Measurements from ENCODE around the gene SARDH.

SARDH gene

DNA sequence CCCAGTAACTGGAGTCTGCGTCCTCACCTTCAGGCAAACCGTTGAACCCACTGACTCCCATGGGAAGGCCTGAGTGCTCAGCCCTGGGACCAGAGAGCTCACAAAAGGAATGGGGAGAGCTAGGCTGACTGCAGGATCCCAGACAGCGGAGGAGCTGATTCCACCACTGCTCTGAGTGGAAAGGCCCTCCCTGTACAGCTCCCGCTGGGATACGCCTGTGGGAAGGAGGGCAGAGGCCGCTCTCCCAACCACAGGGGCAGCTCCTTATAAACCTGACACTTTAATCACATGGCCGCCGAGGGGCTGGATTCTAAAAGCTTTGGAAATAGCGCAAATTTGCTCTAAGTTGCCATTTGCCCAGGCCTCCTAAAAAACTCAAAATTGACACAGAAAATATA is 64.9 kb downstream of the SARDH start:
- no peaks in the 10 kb centered on the region for H3K9me3 ChIP-seq (ENCODE audit: control insufficient read depth in 1 of 2, low read length in 2 of 2)
- no peaks in the 10 kb centered on the region for H3K27me3 ChIP-seq (ENCODE audit: control insufficient read depth in 1 of 2, insufficient read depth in 2 of 2, low read length in 2 of 2)
- no peaks in the 10 kb centered on the region for H3K36me3 ChIP-seq (ENCODE audit: control insufficient read depth in 1 of 2, insufficient read depth in 2 of 2, low read length in 2 of 2)
- peaks cover 4 to 6% of the 10 kb centered on the region in 2 donors for H3K4me1 ChIP-seq (ENCODE audit: control insufficient read depth in 1 of 2, insufficient read depth in 2 of 2, low read length in 2 of 2)
- H3K9ac ChIP-seq (ENCODE audit: low read depth in 1 of 2, low read length in 2 of 2), result no peak overlapping the region
- no peak overlapping the region for H3K4me3 ChIP-seq (ENCODE audit: low read depth in 1 of 2, low read length in 2 of 2)
- H3K27ac ChIP-seq (ENCODE audit: low read depth, low read length), result no peak overlapping the region

DNA sequence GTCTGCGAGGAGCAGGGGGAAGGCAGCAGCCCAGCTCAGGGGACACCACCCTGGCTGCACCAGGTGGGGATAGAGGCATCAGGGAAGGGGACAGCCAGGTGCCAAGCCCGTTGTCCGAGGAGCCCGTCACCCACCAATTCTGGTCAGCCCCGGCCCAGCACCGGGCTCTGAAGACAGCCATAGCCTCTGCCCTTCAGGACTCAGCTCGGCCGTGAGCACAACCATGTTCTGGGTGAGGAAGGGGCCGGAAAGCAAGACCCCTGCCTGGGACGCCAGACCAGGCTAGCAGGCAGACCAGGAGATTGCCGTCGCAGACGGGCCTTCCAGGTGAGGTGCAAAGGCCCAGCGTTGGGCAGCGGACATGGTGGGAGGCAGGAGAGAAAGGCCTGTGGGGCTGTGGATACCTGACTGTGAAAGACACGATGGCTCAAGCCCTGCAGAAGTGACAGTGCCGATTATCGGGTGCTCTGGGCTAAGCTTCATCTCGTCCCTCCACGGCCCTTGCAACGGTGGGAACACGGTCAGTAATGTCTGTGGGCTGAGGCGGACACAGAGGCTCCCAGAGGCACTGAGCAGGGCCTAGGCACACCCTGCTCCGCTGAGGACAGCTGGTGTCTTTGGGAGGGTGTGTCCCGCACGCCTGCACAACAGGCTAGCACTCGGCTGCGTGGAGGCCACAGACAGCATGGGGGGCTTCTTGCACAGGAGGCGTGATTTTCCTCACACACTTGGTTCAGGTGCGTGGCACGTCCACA is 65.5 kb downstream of the SARDH start:
- H3K4me3 ChIP-seq (ENCODE audit: low read depth in 1 of 2, low read length in 2 of 2), result no peak overlapping the region
- H3K9ac ChIP-seq (ENCODE audit: low read depth in 1 of 2, low read length in 2 of 2), result no peak overlapping the region
- H3K36me3 ChIP-seq (ENCODE audit: control insufficient read depth in 1 of 2, insufficient read depth in 2 of 2, low read length in 2 of 2), result no peaks in the 10 kb centered on the region
- H3K27ac ChIP-seq (ENCODE audit: low read depth, low read length), result no peak overlapping the region
- H3K4me1 ChIP-seq (ENCODE audit: control insufficient read depth in 1 of 2, insufficient read depth in 2 of 2, low read length in 2 of 2), result peaks cover 0 to 1% of the 10 kb centered on the region in 2 donors
- no peaks in the 10 kb centered on the region for H3K9me3 ChIP-seq (ENCODE audit: control insufficient read depth in 1 of 2, low read length in 2 of 2)
- H3K27me3 ChIP-seq (ENCODE audit: control insufficient read depth in 1 of 2, insufficient read depth in 2 of 2, low read length in 2 of 2), result no peaks in the 10 kb centered on the region

DNA sequence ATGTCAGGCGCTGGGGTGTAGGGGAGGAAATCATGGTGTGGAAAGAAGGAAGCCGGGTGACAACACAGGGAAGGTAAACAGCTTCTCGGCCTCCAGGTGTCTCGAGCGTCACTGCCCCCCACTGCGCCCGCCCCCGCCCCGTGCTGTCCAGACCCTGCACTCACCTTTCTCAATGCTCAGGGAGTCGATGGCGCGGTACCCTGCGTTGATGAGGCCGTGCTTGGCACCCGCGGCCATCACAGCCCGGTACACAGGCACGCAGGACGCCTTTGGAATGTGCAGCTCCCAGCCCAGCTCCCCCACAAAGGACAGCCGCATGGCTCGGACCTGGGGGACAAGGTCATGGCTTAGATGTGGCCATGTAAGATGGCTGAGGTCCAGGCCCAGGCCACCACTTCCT is 66.8 kb downstream of the SARDH start:
- Histone ChIP-seq H3K27me3 (ENCODE audit: control insufficient read depth in 1 of 2, insufficient read depth in 2 of 2, low read length in 2 of 2) (no peaks in the 10 kb centered on the region), H3K4me3 (ENCODE audit: low read depth in 1 of 2, low read length in 2 of 2) (no peak overlapping the region), H3K9ac (ENCODE audit: low read depth in 1 of 2, low read length in 2 of 2) (no peak overlapping the region), H3K9me3 (ENCODE audit: control insufficient read depth in 1 of 2, low read length in 2 of 2) (no peaks in the 10 kb centered on the region), H3K4me1 (ENCODE audit: control insufficient read depth in 1 of 2, insufficient read depth in 2 of 2, low read length in 2 of 2) (no peaks in the 10 kb centered on the region), H3K27ac (ENCODE audit: low read depth, low read length) (no peak overlapping the region), H3K36me3 (ENCODE audit: control insufficient read depth in 1 of 2, insufficient read depth in 2 of 2, low read length in 2 of 2) (no peaks in the 10 kb centered on the region)

DNA sequence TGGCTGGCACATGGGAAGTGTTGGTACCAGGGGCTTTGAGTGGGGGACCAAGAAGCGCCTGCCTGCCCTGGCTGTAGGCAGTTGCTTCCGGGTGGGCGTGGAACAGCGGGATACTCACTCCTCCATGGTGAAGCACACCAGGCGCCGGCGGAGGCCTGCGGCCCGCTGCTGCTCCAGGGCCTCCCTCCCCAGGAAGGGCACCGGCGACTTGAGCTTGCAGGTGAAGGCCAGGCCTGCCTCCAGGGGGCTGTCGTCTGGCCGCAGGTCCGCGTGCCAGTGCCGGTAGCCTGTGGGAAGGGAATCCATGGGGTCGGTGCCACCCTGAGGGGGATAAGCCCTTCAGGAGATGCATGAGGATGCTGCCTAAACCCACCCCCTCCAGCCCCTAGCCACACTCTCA is 67.7 kb downstream of the SARDH start:
- Histone ChIP-seq H3K27me3 (ENCODE audit: control insufficient read depth in 1 of 2, insufficient read depth in 2 of 2, low read length in 2 of 2) (no peaks in the 10 kb centered on the region), H3K9me3 (ENCODE audit: control insufficient read depth in 1 of 2, low read length in 2 of 2) (no peaks in the 10 kb centered on the region), H3K27ac (ENCODE audit: low read depth, low read length) (no peak overlapping the region), H3K4me3 (ENCODE audit: low read depth in 1 of 2, low read length in 2 of 2) (no peak overlapping the region), H3K9ac (ENCODE audit: low read depth in 1 of 2, low read length in 2 of 2) (no peak overlapping the region), H3K36me3 (ENCODE audit: control insufficient read depth in 1 of 2, insufficient read depth in 2 of 2, low read length in 2 of 2) (no peaks in the 10 kb centered on the region), H3K4me1 (ENCODE audit: control insufficient read depth in 1 of 2, insufficient read depth in 2 of 2, low read length in 2 of 2) (no peaks in the 10 kb centered on the region)

DNA sequence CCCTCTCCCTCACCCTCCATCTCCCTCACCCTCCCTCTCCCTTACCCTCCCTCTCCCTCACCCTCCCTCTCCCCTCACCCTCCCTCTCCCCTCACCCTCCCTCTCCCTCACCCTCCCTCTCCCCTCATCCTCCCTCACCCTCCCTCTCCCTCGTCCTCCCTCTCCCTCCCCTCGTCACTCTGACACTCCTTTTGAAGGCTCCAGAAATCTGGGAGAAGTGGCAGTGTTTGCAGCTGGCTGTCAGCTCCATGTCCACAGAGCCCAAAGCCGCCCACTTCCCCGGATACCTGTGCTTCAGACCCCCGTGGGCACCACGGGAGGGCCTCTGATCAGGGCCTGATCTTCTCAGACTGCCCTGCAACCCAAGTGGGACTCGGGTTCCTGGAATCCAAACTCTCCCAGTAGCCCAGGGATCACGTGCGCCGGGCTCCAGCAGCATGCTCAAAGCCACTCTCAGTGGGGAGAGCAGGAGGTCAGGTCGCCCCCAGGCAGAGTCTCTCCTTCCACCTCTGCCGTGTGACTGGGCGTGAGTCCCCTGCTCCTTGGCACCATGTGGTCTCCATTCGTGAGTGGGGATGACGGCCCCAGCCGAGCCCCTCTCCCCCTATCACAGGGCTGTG is 68.9 kb downstream of the SARDH start:
- Histone ChIP-seq H3K36me3 (ENCODE audit: control insufficient read depth in 1 of 2, insufficient read depth in 2 of 2, low read length in 2 of 2) (no peaks in the 10 kb centered on the region), H3K4me1 (ENCODE audit: control insufficient read depth in 1 of 2, insufficient read depth in 2 of 2, low read length in 2 of 2) (no peaks in the 10 kb centered on the region), H3K4me3 (ENCODE audit: low read depth in 1 of 2, low read length in 2 of 2) (no peak overlapping the region), H3K27ac (ENCODE audit: low read depth, low read length) (no peak overlapping the region), H3K9me3 (ENCODE audit: control insufficient read depth in 1 of 2, low read length in 2 of 2) (no peaks in the 10 kb centered on the region), H3K9ac (ENCODE audit: low read depth in 1 of 2, low read length in 2 of 2) (no peak overlapping the region), H3K27me3 (ENCODE audit: control insufficient read depth in 1 of 2, insufficient read depth in 2 of 2, low read length in 2 of 2) (no peaks in the 10 kb centered on the region)

DNA sequence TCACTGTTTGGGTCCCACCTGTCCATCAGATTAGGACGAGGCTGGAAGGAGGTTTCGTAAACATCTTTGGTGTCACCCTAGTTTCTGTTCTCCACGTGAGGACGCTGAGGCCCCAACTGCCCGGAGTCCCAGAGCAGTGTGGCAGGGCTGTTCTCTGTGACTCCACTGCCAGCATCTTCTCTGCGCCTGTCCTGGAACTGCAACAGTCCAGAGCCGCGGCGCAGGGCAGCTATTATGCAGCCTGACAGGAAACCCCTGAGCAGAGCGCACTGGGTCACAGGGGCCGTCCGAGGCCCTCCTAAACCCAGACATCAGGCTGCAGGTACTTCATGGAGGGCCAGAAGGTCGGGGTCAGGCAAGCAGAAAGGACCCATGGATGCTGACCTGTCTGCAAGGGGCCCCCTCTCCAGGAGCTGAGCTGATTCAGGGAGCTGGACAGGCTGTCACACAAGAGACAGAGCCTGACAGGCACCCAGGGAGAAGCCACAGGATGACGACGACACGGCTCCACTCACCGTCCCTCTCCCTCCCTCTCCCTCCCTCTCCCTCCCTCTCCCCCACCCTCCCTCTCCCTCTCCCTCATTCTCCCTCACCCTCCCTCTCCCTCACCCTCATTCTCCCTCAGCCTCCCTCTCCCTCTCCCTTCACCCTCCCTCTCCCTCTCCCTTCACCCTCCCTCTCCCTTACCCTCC is 70.2 kb downstream of the SARDH start:
- H3K9ac ChIP-seq (ENCODE audit: low read depth in 1 of 2, low read length in 2 of 2), result no peak overlapping the region
- H3K9me3 ChIP-seq (ENCODE audit: control insufficient read depth in 1 of 2, low read length in 2 of 2), result no peaks in the 10 kb centered on the region
- no peaks in the 10 kb centered on the region for H3K27me3 ChIP-seq (ENCODE audit: control insufficient read depth in 1 of 2, insufficient read depth in 2 of 2, low read length in 2 of 2)
- H3K4me3 ChIP-seq (ENCODE audit: low read depth in 1 of 2, low read length in 2 of 2), result no peak overlapping the region
- H3K4me1 ChIP-seq (ENCODE audit: control insufficient read depth in 1 of 2, insufficient read depth in 2 of 2, low read length in 2 of 2), result no peaks in the 10 kb centered on the region
- no peaks in the 10 kb centered on the region for H3K36me3 ChIP-seq (ENCODE audit: control insufficient read depth in 1 of 2, insufficient read depth in 2 of 2, low read length in 2 of 2)
- H3K27ac ChIP-seq (ENCODE audit: low read depth, low read length), result no peak overlapping the region

DNA sequence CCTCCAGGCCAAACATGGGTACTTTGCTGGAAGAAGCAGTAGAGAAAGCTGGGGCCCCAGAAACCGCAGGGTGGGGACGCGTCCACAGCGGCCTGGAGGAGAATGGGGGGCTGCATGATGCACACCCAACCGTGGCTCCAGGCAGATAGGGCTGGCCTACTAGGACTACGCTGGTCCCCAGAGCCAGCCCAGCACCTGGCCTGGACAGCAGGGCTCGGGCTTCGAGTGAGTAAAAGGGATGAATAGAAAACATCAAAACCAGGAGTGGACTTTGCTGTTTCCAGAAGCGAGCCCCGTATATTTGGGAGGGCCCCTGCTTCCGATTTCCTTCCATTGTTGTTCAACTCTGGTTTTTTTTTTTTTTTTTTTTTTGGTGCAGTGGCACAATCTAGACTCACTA is 71.3 kb downstream of the SARDH start:
- Histone ChIP-seq H3K36me3 (ENCODE audit: control insufficient read depth in 1 of 2, insufficient read depth in 2 of 2, low read length in 2 of 2) (no peaks in the 10 kb centered on the region), H3K9ac (ENCODE audit: low read depth in 1 of 2, low read length in 2 of 2) (no peak overlapping the region), H3K27me3 (ENCODE audit: control insufficient read depth in 1 of 2, insufficient read depth in 2 of 2, low read length in 2 of 2) (no peaks in the 10 kb centered on the region), H3K27ac (ENCODE audit: low read depth, low read length) (no peak overlapping the region), H3K4me1 (ENCODE audit: control insufficient read depth in 1 of 2, insufficient read depth in 2 of 2, low read length in 2 of 2) (no peaks in the 10 kb centered on the region), H3K9me3 (ENCODE audit: control insufficient read depth in 1 of 2, low read length in 2 of 2) (no peaks in the 10 kb centered on the region), H3K4me3 (ENCODE audit: low read depth in 1 of 2, low read length in 2 of 2) (no peak overlapping the region)

DNA sequence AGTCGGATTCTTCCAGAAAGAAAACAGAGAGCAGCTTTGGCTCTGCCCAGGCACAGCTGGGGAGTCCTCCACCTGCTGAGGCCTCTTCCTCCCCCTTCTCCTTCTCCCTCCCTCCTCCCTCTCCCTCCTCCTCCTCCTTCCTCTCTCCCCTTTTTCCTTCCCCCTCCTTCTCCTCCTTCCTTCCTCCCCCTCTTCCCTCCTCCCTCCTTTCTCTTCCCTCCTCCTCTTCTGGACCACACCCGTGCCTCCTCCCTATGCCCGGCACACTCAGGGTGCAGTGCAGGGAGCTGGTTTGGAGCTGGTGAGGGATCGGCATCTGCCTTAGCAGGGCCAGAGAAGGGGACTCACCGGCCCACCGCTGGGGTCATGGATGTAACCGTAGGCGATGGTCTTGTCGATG is 71.8 kb downstream of the SARDH start:
- H3K9me3 ChIP-seq (ENCODE audit: control insufficient read depth in 1 of 2, low read length in 2 of 2), result no peaks in the 10 kb centered on the region
- H3K4me3 ChIP-seq (ENCODE audit: low read depth in 1 of 2, low read length in 2 of 2), result no peak overlapping the region
- H3K27me3 ChIP-seq (ENCODE audit: control insufficient read depth in 1 of 2, insufficient read depth in 2 of 2, low read length in 2 of 2), result no peaks in the 10 kb centered on the region
- no peak overlapping the region for H3K27ac ChIP-seq (ENCODE audit: low read depth, low read length)
- no peaks in the 10 kb centered on the region for H3K36me3 ChIP-seq (ENCODE audit: control insufficient read depth in 1 of 2, insufficient read depth in 2 of 2, low read length in 2 of 2)
- no peaks in the 10 kb centered on the region for H3K4me1 ChIP-seq (ENCODE audit: control insufficient read depth in 1 of 2, insufficient read depth in 2 of 2, low read length in 2 of 2)
- no peak overlapping the region for H3K9ac ChIP-seq (ENCODE audit: low read depth in 1 of 2, low read length in 2 of 2)

DNA sequence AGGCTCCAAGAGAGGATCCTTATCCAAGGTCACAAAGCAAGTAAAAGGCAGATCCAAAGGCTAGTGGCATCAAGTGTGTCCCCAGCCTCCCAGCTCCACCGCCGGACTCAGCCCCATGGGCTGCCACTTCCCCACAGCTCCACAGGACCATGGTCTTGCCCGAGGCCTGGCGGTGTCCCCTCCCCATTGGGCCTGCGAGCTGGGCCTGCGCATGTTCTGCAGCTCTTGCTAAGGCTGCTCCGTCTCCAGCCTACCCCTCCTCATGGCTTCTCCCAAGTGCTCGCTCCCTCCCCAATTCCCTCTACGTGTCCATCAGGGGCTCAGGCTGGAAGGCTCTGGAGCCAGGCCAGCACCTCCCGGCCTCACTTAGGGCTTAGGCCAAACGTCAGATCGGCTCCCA is 72.6 kb downstream of the SARDH start:
- H3K9me3 ChIP-seq (ENCODE audit: control insufficient read depth in 1 of 2, low read length in 2 of 2), result no peaks in the 10 kb centered on the region
- no peaks in the 10 kb centered on the region for H3K4me1 ChIP-seq (ENCODE audit: control insufficient read depth in 1 of 2, insufficient read depth in 2 of 2, low read length in 2 of 2)
- no peak overlapping the region for H3K9ac ChIP-seq (ENCODE audit: low read depth in 1 of 2, low read length in 2 of 2)
- no peaks in the 10 kb centered on the region for H3K36me3 ChIP-seq (ENCODE audit: control insufficient read depth in 1 of 2, insufficient read depth in 2 of 2, low read length in 2 of 2)
- H3K27me3 ChIP-seq (ENCODE audit: control insufficient read depth in 1 of 2, insufficient read depth in 2 of 2, low read length in 2 of 2), result no peaks in the 10 kb centered on the region
- H3K4me3 ChIP-seq (ENCODE audit: low read depth in 1 of 2, low read length in 2 of 2), result no peak overlapping the region
- no peak overlapping the region for H3K27ac ChIP-seq (ENCODE audit: low read depth, low read length)

DNA sequence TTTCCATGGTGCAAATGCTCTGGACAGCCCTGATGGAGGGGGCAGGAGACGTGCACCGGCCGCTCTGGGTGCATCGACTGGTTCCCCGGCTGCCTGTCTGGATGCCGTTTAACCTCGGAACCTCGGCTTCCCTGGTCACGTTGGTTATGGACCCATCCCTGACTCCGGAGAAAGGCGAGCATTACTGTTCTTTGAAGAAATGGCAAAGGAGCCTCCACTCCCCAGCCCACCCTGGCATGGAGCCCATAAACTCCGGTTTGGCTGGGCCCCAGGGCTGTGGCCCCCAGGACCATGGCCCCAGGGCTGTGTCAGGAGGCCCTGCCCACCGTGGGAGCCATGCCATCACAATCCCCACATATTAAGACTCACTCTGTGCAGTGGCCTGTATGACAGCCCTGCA is 73.1 kb downstream of the SARDH start:
- H3K27ac ChIP-seq (ENCODE audit: low read depth, low read length), result no peak overlapping the region
- H3K9ac ChIP-seq (ENCODE audit: low read depth in 1 of 2, low read length in 2 of 2), result no peak overlapping the region
- H3K36me3 ChIP-seq (ENCODE audit: control insufficient read depth in 1 of 2, insufficient read depth in 2 of 2, low read length in 2 of 2), result no peaks in the 10 kb centered on the region
- no peak overlapping the region for H3K4me3 ChIP-seq (ENCODE audit: low read depth in 1 of 2, low read length in 2 of 2)
- H3K9me3 ChIP-seq (ENCODE audit: control insufficient read depth in 1 of 2, low read length in 2 of 2), result no peaks in the 10 kb centered on the region
- H3K4me1 ChIP-seq (ENCODE audit: control insufficient read depth in 1 of 2, insufficient read depth in 2 of 2, low read length in 2 of 2), result no peaks in the 10 kb centered on the region
- peaks cover 2 to 4% of the 10 kb centered on the region in 2 donors for H3K27me3 ChIP-seq (ENCODE audit: control insufficient read depth in 1 of 2, insufficient read depth in 2 of 2, low read length in 2 of 2)
